ENCODE measurements around the gene NT5DC3.

The NT5DC3 gene

GRCh38 chr12:103779410-103780092, 61.5 kb downstream of the NT5DC3 start:
- no peak for DNase-seq

- DNase-seq = no peak
Measured at GRCh38 chr12:103778781-103779180, 62.3 kb downstream of the NT5DC3 start.

- no peak for DNase-seq
Measured at GRCh38 chr12:103774977-103775560, 66.0 kb downstream of the NT5DC3 start.

GRCh38 chr12:103773109-103773910, 67.7 kb downstream of the NT5DC3 start:
- DNase-seq = no peak

- no peak for DNase-seq
Measured at GRCh38 chr12:103772367-103773108, 68.5 kb downstream of the NT5DC3 start.

- DNase-seq = no peak
Measured at GRCh38 chr12:103771466-103771865, 69.6 kb downstream of the NT5DC3 start.

GRCh38 chr12:103769240-103769945, 71.6 kb downstream of the NT5DC3 start:
- DNase-seq = no peak

GRCh38 chr12:103768467-103769123, 72.4 kb downstream of the NT5DC3 start:
- DNase-seq = no peak

GRCh38 chr12:103766028-103766427, 75.0 kb downstream of the NT5DC3 start:
- no peak for DNase-seq

GRCh38 chr12:103765322-103765721, 75.7 kb downstream of the NT5DC3 start:
- DNase-seq = no peak

GRCh38 chr12:103762473-103762872, 78.6 kb downstream of the NT5DC3 start:
- DNase-seq = no peak

- no peak for DNase-seq
Measured at GRCh38 chr12:103758310-103759089, 82.5 kb downstream of the NT5DC3 start.

- no peak for DNase-seq
Measured at GRCh38 chr12:103757248-103757647, 83.8 kb downstream of the NT5DC3 start.

- DNase-seq = no peak
Measured at GRCh38 chr12:103756443-103756842, 84.6 kb downstream of the NT5DC3 start.

GRCh38 chr12:103755425-103755824, 85.6 kb downstream of the NT5DC3 start:
- DNase-seq = no peak

- DNase-seq = no peak
Measured at GRCh38 chr12:103751600-103751999, 89.4 kb downstream of the NT5DC3 start.

- no peak for DNase-seq
Measured at GRCh38 chr12:103751171-103751570, 89.9 kb downstream of the NT5DC3 start.

GRCh38 chr12:103748875-103749274, 92.2 kb downstream of the NT5DC3 start:
- no peak for DNase-seq

- no peak for DNase-seq
Measured at GRCh38 chr12:103748002-103748401, 93.0 kb downstream of the NT5DC3 start.

GRCh38 chr12:103745962-103746361, 95.1 kb downstream of the NT5DC3 start:
- no peak for DNase-seq

GRCh38 chr12:103743788-103744187, 97.2 kb downstream of the NT5DC3 start:
- DNase-seq = no peak

All from activated naive CD4-positive, alpha-beta T cell treated with anti-CD3 and anti-CD28 coated beads, Interleukin-2, amount 50 U/mL, for 16 hours (primary cell).